Retina (tissue), 1 donor: Measurements from ENCODE around the gene RASA1.
"Not testable (repeated sequence)": the region's sequence is repeated elsewhere in the genome, so short reads cannot be mapped to it uniquely, and the experiment has no call there.

ENCODE experiments used
- DNase-seq: peaks from one replicate; pipeline ENCODE4 v3.0.0-alpha.2; 2016

RASA1 gene

GRCh38 chr5:87287266-87287665 is 19.6 kb downstream of the RASA1 start:
- not testable (repeated sequence) for DNase-seq

GRCh38 chr5:87298692-87299362 is 31.1 kb downstream of the RASA1 start:
- no peak for DNase-seq

- no peak for DNase-seq
Observed at GRCh38 chr5:87300176-87300575, 32.5 kb downstream of the RASA1 start.

- no peak for DNase-seq
Observed at GRCh38 chr5:87300744-87301143, 33.1 kb downstream of the RASA1 start.

- no peak for DNase-seq
Observed at GRCh38 chr5:87302061-87302460, 34.4 kb downstream of the RASA1 start.

- no peak for DNase-seq
Observed at GRCh38 chr5:87303324-87303723, 35.6 kb downstream of the RASA1 start.

- DNase-seq = not testable (repeated sequence)
Observed at GRCh38 chr5:87306090-87306489, 38.4 kb downstream of the RASA1 start.

GRCh38 chr5:87307796-87308423 is 40.2 kb downstream of the RASA1 start:
- DNase-seq = no peak

GRCh38 chr5:87311405-87312279 is 44.0 kb downstream of the RASA1 start:
- DNase-seq = no peak

- no peak for DNase-seq
Observed at GRCh38 chr5:87313216-87313615, 45.5 kb downstream of the RASA1 start.

GRCh38 chr5:87319469-87319868 is 51.8 kb downstream of the RASA1 start:
- DNase-seq = no peak

GRCh38 chr5:87321605-87322004 is 53.9 kb downstream of the RASA1 start:
- no peak for DNase-seq

- DNase-seq = no peak
Observed at GRCh38 chr5:87322381-87322780, 54.7 kb downstream of the RASA1 start.

- no peak for DNase-seq
Observed at GRCh38 chr5:87327998-87328397, 60.3 kb downstream of the RASA1 start.

- DNase-seq = no peak
Observed at GRCh38 chr5:87329114-87329513, 61.4 kb downstream of the RASA1 start.

- DNase-seq = no peak
Observed at GRCh38 chr5:87339986-87340385, 72.3 kb downstream of the RASA1 start.

- DNase-seq = no peak
Observed at GRCh38 chr5:87340716-87341115, 73.0 kb downstream of the RASA1 start.

GRCh38 chr5:87347272-87347671 is 79.6 kb downstream of the RASA1 start:
- DNase-seq = no peak

GRCh38 chr5:87347841-87348240 is 80.2 kb downstream of the RASA1 start:
- no peak for DNase-seq

- no peak for DNase-seq
Observed at GRCh38 chr5:87354496-87354895, 86.8 kb downstream of the RASA1 start.

GRCh38 chr5:87359106-87359505 is 91.4 kb downstream of the RASA1 start:
- DNase-seq = no peak

- DNase-seq = no peak
Observed at GRCh38 chr5:87360132-87360531, 92.4 kb downstream of the RASA1 start.

- no peak for DNase-seq
Observed at GRCh38 chr5:87361031-87361445, 93.4 kb downstream of the RASA1 start.
